ENCODE data around the gene ACKR2. TPM values are rescaled to one million over a fixed set of nuclear protein-coding genes. Genes with fewer than 3 reads are reported as not detected.

The ACKR2 gene
- total and polyA plus RNA-seq, 2 experiments from 2014 or later: 1.7 to 3.9 TPM

GRCh38 chr3:42780398-42780797 is 28.8 kb upstream of the ACKR2 start:
- no peak for TF ChIP-seq EZH2phosphoT487 (IDR thresholded peaks at IDR 0.05; ENCODE audit: low read depth, severe bottlenecking, unreplicated experiment)
- no peak for TF ChIP-seq CTCF (IDR thresholded peaks at IDR 0.05; ENCODE audit: poor library complexity)
- TF ChIP-seq EZH2 (IDR thresholded peaks at IDR 0.05; ENCODE audit: borderline replicate concordance): no peak
- Histone ChIP-seq H3K4me1 (ENCODE audit: insufficient read depth) (no peaks in the 10 kb centered on the region), H3K27me3 (no peaks in the 10 kb centered on the region), H3K9me2 (replicated peaks; ENCODE audit: insufficient read depth) (no peaks in the 10 kb centered on the region), H3K4me3 (no peak overlapping the region), H3K36me3 (replicated peaks; ENCODE audit: insufficient read depth, low read depth) (peaks cover 3% of the 10 kb centered on the region), H3K4me2 (no peak overlapping the region), H2AFZ (no peak overlapping the region), H3K79me2 (peaks cover 2% of the 10 kb centered on the region), H3K9me3 (ENCODE audit: low read depth) (no peaks in the 10 kb centered on the region), H3K27ac (peak overlapping the region; percentile 24), H4K20me1 (ENCODE audit: insufficient read depth, poor library complexity, severe bottlenecking) (no peaks in the 10 kb centered on the region)
- DNase-seq (ENCODE audit: low spot score): no peak
- 85% methylated on average over 3 of the region's 3 CpGs for WGBS (ENCODE audit: low lambda C conversion rate, missing lambda C conversion rate)

DNA sequence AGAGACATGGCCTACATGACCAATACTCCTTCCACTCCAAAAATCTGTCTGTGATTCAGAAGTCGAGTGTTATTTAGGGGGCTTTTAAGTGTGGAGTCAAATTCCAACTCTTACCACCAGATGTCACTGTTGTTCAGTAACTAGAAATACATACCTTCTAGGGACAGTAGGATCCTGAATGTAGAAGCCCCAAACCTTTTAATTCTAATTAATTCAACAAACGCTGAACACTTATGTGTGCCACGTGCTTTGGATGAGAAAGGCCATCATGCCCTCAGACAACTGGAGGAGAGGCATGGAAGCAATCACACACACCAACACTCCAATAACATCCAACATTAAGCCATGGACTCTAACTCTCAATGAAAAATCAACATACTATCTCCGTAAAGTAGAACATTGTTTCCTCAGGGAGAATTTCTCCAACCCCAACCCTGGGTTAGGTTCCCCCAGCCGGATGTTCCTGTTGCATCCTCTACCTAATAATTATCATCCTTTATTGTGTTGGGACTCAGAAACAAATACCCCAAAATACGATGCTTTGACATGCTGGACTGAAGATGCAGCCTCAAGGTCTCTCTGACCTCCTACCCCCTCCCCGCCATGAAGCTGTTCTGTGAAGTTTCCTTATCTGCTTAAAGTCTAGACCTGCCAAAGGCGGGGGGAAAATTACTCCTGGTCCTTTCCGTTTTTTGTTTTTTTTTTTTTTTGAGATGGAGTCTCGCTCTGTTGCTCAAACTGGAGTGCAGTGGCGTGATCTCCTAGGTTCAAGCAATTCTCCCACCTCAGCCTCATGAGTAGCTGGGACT is 28.1 kb upstream of the ACKR2 start:
- Histone ChIP-seq H4K20me1 (ENCODE audit: insufficient read depth, poor library complexity, severe bottlenecking) (no peaks in the 10 kb centered on the region), H3K27ac (no peak overlapping the region), H3K4me1 (ENCODE audit: insufficient read depth) (no peaks in the 10 kb centered on the region), H3K9me2 (replicated peaks; ENCODE audit: insufficient read depth) (no peaks in the 10 kb centered on the region), H3K27me3 (no peaks in the 10 kb centered on the region), H3K4me2 (no peak overlapping the region), H3K36me3 (replicated peaks; ENCODE audit: insufficient read depth, low read depth) (peaks cover 4% of the 10 kb centered on the region), H2AFZ (no peak overlapping the region), H3K79me2 (peaks cover 5% of the 10 kb centered on the region), H3K4me3 (no peak overlapping the region), H3K9me3 (ENCODE audit: low read depth) (no peaks in the 10 kb centered on the region)
- no peak for TF ChIP-seq EZH2 (IDR thresholded peaks at IDR 0.05; ENCODE audit: borderline replicate concordance)
- peak; percentile 83 for TF ChIP-seq CTCF (IDR thresholded peaks at IDR 0.05; ENCODE audit: poor library complexity)
- WGBS (ENCODE audit: low lambda C conversion rate, missing lambda C conversion rate): 62% methylated on average over 11 of the region's 11 CpGs
- DNase-seq (ENCODE audit: low spot score): peak; percentile 86

DNA sequence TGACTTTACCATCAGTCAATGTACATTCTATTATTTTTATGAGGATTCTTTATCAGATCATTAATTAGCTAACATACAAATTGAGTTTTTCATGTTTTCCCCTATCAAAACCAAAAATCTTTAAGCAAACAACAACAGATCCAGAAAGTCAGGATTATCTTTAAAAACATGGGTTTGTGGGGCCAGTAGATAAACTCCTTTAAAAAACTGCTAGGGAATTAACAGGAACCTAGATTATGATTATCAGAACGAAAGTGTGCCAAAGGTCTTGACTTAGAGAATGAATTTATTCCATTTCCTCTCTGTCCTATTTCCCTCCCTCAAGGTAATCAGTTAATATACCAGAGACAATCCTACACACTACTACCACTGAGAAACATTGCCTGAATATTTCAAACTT is 23.0 kb upstream of the ACKR2 start:
- no peak for DNase-seq (ENCODE audit: low spot score)
- Histone ChIP-seq H3K36me3 (replicated peaks; ENCODE audit: insufficient read depth, low read depth) (peaks cover 4% of the 10 kb centered on the region), H3K9me2 (replicated peaks; ENCODE audit: insufficient read depth) (no peaks in the 10 kb centered on the region), H3K4me2 (no peak overlapping the region), H3K27ac (no peak overlapping the region), H2AFZ (no peak overlapping the region), H4K20me1 (ENCODE audit: insufficient read depth, poor library complexity, severe bottlenecking) (no peaks in the 10 kb centered on the region), H3K79me2 (peaks cover 49% of the 10 kb centered on the region), H3K4me1 (ENCODE audit: insufficient read depth) (no peaks in the 10 kb centered on the region), H3K9me3 (ENCODE audit: low read depth) (no peaks in the 10 kb centered on the region), H3K27me3 (no peaks in the 10 kb centered on the region), H3K4me3 (no peak overlapping the region)
- WGBS (ENCODE audit: low lambda C conversion rate, missing lambda C conversion rate): 89% methylated on average over 1 of the region's 1 CpG
- TF ChIP-seq CTCF (IDR thresholded peaks at IDR 0.05; ENCODE audit: poor library complexity): no peak
- no peak for TF ChIP-seq EZH2phosphoT487 (IDR thresholded peaks at IDR 0.05; ENCODE audit: low read depth, severe bottlenecking, unreplicated experiment)
- no peak for TF ChIP-seq EZH2 (IDR thresholded peaks at IDR 0.05; ENCODE audit: borderline replicate concordance)

Data from hepatocyte (in vitro differentiated cells).